Measurements from ENCODE around the gene ASMTL.

- TF ChIP-seq CTCF (IDR thresholded peaks at IDR 0.05; ENCODE audit: borderline replicate concordance, extremely low read depth, low read length, poor library complexity, severe bottlenecking) (no peak), EZH2 (IDR thresholded peaks at IDR 0.05; ENCODE audit: borderline replicate concordance, low read depth, low read length, severe bottlenecking) (no peak)
Observed at GRCh38 chrX:1387141-1387776, 65.5 kb downstream of the ASMTL start.

Measured in DND-41 (cell line).